GM13976 (cell line): Measurements from ENCODE around the gene COLGALT1.
A peak's percentile ranks its signal among the peaks of the same experiment; 100 is the strongest.

ENCODE experiments used
- DNase-seq: peaks from one replicate; pipeline ENCODE4 v3.0.0; 2012; ENCODE audit warnings: low spot score
- in situ Hi-C: fragments of 300-500 bp; cut with MboI; formaldehyde crosslinking; loops from one replicate; pipeline ENCODE4 v1.12.0; 2022; ENCODE audit warnings: low sequenced_read_pairs, mixed read lengths, inconsistent platforms; ENCODE audit not compliant: unreplicated experiment
- TF ChIP-seq, protein P1 (sequence below): IDR thresholded peaks from 2 replicates; pipeline ENCODE4 v1.5.1; 2012; ENCODE audit warnings: borderline replicate concordance, mild to moderate bottlenecking; ENCODE audit not compliant: insufficient read depth; ENCODE audit errors: extremely low read depth, missing control alignments, control extremely low read depth

COLGALT1 gene

DNA sequence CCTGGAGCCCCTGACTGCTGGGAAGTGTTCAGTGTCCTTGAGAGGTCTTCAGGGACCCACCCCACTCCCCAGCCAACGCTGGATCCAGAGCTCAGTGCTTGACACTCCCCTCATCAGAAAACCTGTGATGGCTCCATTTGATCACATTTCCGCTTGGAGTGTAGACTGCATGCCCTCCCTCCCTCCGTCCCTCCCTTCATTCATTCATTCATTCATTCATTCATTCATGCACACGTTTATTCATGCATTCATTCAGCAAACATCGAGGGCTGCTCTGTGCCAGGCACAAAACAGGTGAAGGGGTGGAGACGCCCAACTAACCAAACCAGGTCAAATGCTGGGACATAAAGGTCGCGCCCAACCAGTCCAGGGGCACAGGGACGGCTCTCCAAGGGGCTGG, 30.3 kb upstream of the COLGALT1 start:
- no peak for DNase-seq
- in situ Hi-C loops, result no loop called here
- TF ChIP-seq, protein P1, sequence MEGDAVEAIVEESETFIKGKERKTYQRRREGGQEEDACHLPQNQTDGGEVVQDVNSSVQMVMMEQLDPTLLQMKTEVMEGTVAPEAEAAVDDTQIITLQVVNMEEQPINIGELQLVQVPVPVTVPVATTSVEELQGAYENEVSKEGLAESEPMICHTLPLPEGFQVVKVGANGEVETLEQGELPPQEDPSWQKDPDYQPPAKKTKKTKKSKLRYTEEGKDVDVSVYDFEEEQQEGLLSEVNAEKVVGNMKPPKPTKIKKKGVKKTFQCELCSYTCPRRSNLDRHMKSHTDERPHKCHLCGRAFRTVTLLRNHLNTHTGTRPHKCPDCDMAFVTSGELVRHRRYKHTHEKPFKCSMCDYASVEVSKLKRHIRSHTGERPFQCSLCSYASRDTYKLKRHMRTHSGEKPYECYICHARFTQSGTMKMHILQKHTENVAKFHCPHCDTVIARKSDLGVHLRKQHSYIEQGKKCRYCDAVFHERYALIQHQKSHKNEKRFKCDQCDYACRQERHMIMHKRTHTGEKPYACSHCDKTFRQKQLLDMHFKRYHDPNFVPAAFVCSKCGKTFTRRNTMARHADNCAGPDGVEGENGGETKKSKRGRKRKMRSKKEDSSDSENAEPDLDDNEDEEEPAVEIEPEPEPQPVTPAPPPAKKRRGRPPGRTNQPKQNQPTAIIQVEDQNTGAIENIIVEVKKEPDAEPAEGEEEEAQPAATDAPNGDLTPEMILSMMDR, result no peak

DNA sequence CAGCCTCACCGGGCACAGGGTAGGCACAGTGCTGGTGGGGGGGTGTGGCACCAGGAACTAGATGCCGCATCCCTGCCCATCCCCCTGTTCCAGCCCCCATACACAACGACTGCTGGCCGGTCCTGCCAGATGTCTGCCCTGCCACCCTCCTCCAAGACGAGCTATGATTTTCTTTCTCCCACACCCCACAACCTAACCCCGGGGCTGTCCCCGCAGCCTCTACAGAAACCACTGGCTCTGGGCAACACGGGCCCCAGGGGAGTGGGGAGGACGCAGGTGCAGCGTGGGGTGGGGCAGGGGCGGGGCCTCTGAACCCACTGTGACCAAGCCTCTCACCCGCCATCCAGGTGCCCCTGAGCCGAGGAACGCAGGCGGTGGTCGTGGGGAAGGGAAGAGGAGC, 28.5 kb upstream of the COLGALT1 start:
- TF ChIP-seq, protein P1, result no peak
- peak; percentile 79 for DNase-seq
- in situ Hi-C loops, result no loop called here

DNA sequence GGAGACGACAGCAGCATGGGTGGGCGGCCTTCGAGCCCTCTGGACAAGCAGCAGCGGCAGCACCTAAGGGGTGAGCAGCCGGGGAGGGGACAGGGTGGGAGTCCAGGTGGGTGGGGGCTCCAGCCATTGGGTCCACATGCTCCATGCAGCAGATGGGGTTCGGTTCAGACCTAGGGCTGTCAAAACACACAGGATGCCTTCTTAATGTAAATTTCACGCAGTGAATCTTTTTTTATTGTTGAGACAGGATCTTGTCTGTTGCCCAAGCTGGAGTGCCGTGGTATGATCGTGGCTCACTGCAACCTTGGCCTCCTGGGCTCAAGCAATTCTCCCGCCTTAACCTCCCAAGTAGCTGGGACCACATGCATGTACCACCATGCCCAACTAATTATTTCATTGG, 28.1 kb upstream of the COLGALT1 start:
- DNase-seq, result no peak
- TF ChIP-seq, protein P1, result no peak
- in situ Hi-C loops, result no loop called here

DNA sequence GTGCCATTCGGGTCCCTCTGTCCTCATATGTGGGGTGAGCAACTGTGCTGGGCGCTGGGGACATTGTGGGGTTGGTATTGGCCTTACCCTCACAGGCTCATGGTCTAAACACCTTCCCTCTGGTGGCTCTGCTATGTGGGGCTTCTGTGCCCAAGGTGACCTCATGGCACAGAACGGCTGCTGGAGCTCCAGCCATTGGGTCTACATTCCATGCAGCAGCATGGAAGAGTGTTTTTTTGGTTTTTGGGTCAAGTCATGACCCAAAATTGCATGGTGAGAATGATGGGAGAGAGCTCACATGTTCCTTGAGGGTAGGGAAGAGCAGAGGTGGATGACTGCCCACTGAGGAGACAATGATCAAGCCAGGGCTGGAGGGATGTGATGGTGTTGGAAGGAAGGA, 26.8 kb upstream of the COLGALT1 start:
- in situ Hi-C loops, result no loop called here
- DNase-seq, result no peak
- TF ChIP-seq, protein P1, result no peak

DNA sequence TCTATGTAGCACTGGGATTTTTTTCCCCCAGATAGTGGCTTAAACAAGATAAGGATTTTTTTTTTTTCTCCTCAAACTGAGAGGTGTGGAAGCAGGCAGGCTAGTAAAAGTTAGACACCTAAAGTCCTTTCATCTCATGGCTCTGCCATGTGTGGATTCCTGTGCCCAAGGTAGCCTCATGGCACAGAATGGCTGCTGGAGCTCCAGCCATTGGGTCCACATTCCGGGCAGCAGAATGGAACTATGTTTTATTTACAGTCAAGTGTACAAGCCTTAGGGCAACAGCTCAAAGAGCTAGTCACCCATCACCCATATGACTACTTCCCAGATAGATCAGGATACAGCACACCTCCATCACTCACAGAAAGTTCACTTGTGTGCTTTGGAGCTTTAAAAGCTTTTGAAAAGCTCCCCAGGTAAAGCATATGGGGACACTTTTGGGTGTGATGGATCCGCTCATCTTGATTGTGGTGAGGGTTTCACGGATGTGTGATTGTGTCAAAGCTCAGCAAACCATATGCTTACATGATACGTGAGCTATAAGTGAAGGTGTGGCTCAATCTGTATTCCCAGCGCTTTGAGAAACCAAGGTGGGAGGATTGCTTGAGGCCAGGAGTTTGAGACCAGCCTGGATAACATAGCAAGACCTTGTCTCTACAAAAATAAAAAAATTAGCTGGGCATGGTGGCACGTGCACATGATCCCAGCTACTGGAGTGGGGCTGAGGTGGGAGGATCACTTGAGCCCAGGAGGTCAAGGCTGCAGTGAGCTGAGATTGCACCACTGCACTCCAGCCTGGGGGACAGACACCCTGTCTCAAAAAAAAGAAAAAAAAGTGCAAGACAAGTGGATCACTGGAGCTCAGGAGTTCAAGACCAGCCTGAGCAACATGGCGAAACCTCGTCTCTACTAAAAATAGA, 25.9 kb upstream of the COLGALT1 start:
- TF ChIP-seq, protein P1, result no peak
- in situ Hi-C loops, result no loop called here
- DNase-seq, result no peak

DNA sequence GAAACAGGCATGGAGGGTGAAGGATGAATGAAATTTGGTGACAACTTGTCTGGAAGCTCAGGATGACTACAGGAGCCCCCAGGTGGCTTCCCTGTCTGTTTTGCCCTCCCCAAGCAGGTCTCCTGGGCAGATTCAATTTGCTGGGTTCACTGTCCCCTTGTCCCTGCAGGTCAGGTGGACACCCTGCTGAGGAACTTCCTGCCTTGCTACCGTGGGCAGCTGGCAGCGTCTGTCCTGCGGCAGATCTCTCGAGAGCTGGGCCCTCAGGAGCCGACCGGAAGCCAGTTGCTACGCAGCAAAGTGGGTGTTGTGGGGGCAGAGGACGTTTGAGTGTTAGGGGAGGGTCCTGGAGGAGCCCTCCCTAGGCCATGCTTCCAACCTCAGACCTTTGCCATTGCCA, 24.9 kb upstream of the COLGALT1 start:
- DNase-seq, result no peak
- in situ Hi-C loops, result no loop called here
- TF ChIP-seq, protein P1, result no peak
